GM18520 (cell line): ENCODE measurements around the gene PTCD2.

Experiments used
- ATAC-seq: cut with Tn5 transposase; IDR thresholded peaks from one replicate; pipeline ENCODE4 v1.9.1; 2021; ENCODE audit not compliant: unreplicated experiment

Gene PTCD2

GRCh38 chr5:72338689-72339209, 18.6 kb downstream of the PTCD2 start:
- ATAC-seq, result no peak

- ATAC-seq, result no peak
Measured at GRCh38 chr5:72346398-72346797, 26.2 kb downstream of the PTCD2 start.

- no peak for ATAC-seq
Measured at GRCh38 chr5:72347801-72348308, 27.7 kb downstream of the PTCD2 start.

GRCh38 chr5:72351376-72351775, 31.2 kb downstream of the PTCD2 start:
- no peak for ATAC-seq

GRCh38 chr5:72352616-72353015, 32.4 kb downstream of the PTCD2 start:
- no peak for ATAC-seq

- ATAC-seq, result no peak
Measured at GRCh38 chr5:72353046-72353445, 32.9 kb downstream of the PTCD2 start.

GRCh38 chr5:72355706-72356299, 35.6 kb downstream of the PTCD2 start:
- ATAC-seq, result no peak

GRCh38 chr5:72356361-72356760, 36.2 kb downstream of the PTCD2 start:
- ATAC-seq, result no peak

GRCh38 chr5:72358925-72359324, 38.8 kb downstream of the PTCD2 start:
- no peak for ATAC-seq

GRCh38 chr5:72359886-72360285, 39.7 kb downstream of the PTCD2 start:
- ATAC-seq, result no peak

GRCh38 chr5:72363166-72363802, 43.1 kb downstream of the PTCD2 start:
- ATAC-seq, result no peak

- ATAC-seq, result no peak
Measured at GRCh38 chr5:72364171-72364570, 44.0 kb downstream of the PTCD2 start.

- ATAC-seq, result no peak
Measured at GRCh38 chr5:72364951-72365350, 44.8 kb downstream of the PTCD2 start.

GRCh38 chr5:72366324-72366976, 46.3 kb downstream of the PTCD2 start:
- peak; percentile 51 for ATAC-seq

GRCh38 chr5:72368271-72368670, 48.1 kb downstream of the PTCD2 start:
- no peak for ATAC-seq

- ATAC-seq, result no peak
Measured at GRCh38 chr5:72369301-72369700, 49.1 kb downstream of the PTCD2 start.

- ATAC-seq, result no peak
Measured at GRCh38 chr5:72369711-72370110, 49.5 kb downstream of the PTCD2 start.

- ATAC-seq, result no peak
Measured at GRCh38 chr5:72372331-72372730, 52.2 kb downstream of the PTCD2 start.

GRCh38 chr5:72372923-72373322, 52.8 kb downstream of the PTCD2 start:
- ATAC-seq, result no peak

GRCh38 chr5:72374844-72375243, 54.7 kb downstream of the PTCD2 start:
- ATAC-seq, result no peak

GRCh38 chr5:72376381-72376780, 56.2 kb downstream of the PTCD2 start:
- no peak for ATAC-seq
